CD4-positive, alpha-beta memory T cell (primary cell): ENCODE results near the gene FAM184A. TPM values are rescaled to one million over a fixed set of nuclear protein-coding genes. Genes with fewer than 3 reads are reported as not detected.

Source experiments
- CTCF ChIA-PET: fragments of 350-600 bp; sonication (Branson Sonifier 250); formaldehyde crosslinking; loops from one replicate; lab custom pipeline; 2021; ENCODE audit warnings: inconsistent platforms; ENCODE audit not compliant: partially characterized antibody; lab: Charles Lee
- POLR2A ChIA-PET: fragments of 350-600 bp; sonication (Branson Sonifier 250); formaldehyde crosslinking; loops from one replicate; lab custom pipeline; 2021; ENCODE audit not compliant: partially characterized antibody; lab: Charles Lee
- DNase-seq, 5 donors: peaks; one replicate each; pipeline versions ENCODE4 v3.0.0 to v3.0.0-alpha.2; 2020 to 2022; ENCODE audit warnings: mixed read lengths in 1 of 5
- H3K27ac ChIP-seq: one replicate; pipeline ENCODE4 v1.7.0; 2013; ENCODE audit warnings: low read depth, low read length
- H3K27me3 ChIP-seq: 2 replicates; pipeline ENCODE4 v1.7.0; 2013; ENCODE audit warnings: mild to moderate bottlenecking, low read length, moderate library complexity; ENCODE audit not compliant: insufficient read depth
- H3K36me3 ChIP-seq: 2 replicates; pipeline ENCODE4 v1.7.0; 2013; ENCODE audit warnings: mild to moderate bottlenecking, low read length, moderate library complexity; ENCODE audit not compliant: insufficient read depth
- H3K4me1 ChIP-seq: 2 replicates; pipeline ENCODE4 v1.7.0; 2013; ENCODE audit warnings: mild to moderate bottlenecking, low read length, moderate library complexity; ENCODE audit not compliant: insufficient read depth
- H3K4me3 ChIP-seq, 2 donors: one replicate each; pipeline ENCODE4 v1.7.0; 2013; ENCODE audit warnings: low read length in 2 of 2, mild to moderate bottlenecking in 1 of 2
- H3K9me3 ChIP-seq, 2 donors: one replicate each; pipeline ENCODE4 v1.7.0; 2013; ENCODE audit warnings: low read length in 2 of 2, control low read depth in 1 of 2; ENCODE audit not compliant: control insufficient read depth in 1 of 2
- H3K27ac Mint-ChIP-seq, 7 donors: one replicate each; pipeline ENCODE4 v1.8.0; 2020 to 2021; ENCODE audit warnings: mixed read lengths in 7 of 7, mild to moderate bottlenecking in 6 of 7, inconsistent platforms in 3 of 7, moderate library complexity in 3 of 7
- H3K27me3 Mint-ChIP-seq, 2 donors: one replicate each; pipeline ENCODE4 v1.8.0; 2020 to 2021; ENCODE audit warnings: mixed read lengths in 2 of 2
- H3K36me3 Mint-ChIP-seq, 2 donors: one replicate each; pipeline ENCODE4 v1.8.0; 2020 to 2021; ENCODE audit warnings: mixed read lengths in 2 of 2, inconsistent platforms in 1 of 2, mild to moderate bottlenecking in 1 of 2
- H3K4me1 Mint-ChIP-seq, 4 donors: one replicate each; pipeline ENCODE4 v1.8.0; 2020 to 2021; ENCODE audit warnings: mixed read lengths in 4 of 4, mild to moderate bottlenecking in 1 of 4
- H3K4me3 Mint-ChIP-seq, 8 donors: one replicate each; pipeline ENCODE4 v1.8.0; 2020 to 2021; ENCODE audit warnings: mixed read lengths in 8 of 8, mild to moderate bottlenecking in 7 of 8, moderate library complexity in 6 of 8, inconsistent platforms in 3 of 8
- H3K9me3 Mint-ChIP-seq, 8 donors: one replicate each; pipeline ENCODE4 v1.8.0; 2020 to 2021; ENCODE audit warnings: mixed read lengths in 8 of 8, mild to moderate bottlenecking in 5 of 8, inconsistent platforms in 3 of 8, moderate library complexity in 1 of 8
- intact Hi-C: fragments of 100-400 bp; cut with micrococcal nuclease; formaldehyde crosslinking; loops from one replicate; pipeline ENCODE4 v1.15.1; 2023
- polyA plus RNA-seq, 2 donors: library from polyadenylated mRNA; unstranded; fragments of 300-500 nt; fragmentation: Illumina TruSeq; gene quantifications; one replicate each; pipeline ENCODE4 v1.2.3, GENCODE V29; 2021
- total RNA-seq, 2 experiments: library from RNA; stranded (reverse); gene quantifications; one replicate each; pipeline ENCODE4 v1.2.3, GENCODE V29; 2021

FAM184A gene
- total and polyA plus RNA-seq, 4 experiments from 2014 or later, result 0.54 to 6.1 (median 3.6) TPM

- ChIA-PET POLR2A (no interaction called here), CTCF (interaction anchor here (0.6 to 0.8 kb wide), 3 partner anchors 8 to 187 kb away, joined by 3 to 4 read pairs (median 4); no protein-coding TSS in a partner anchor)
- H3K27ac Mint-ChIP-seq, result peak overlapping the region in 1 of 7 donors; percentile 25
- H3K27me3 Mint-ChIP-seq, result no peaks in the 10 kb centered on the region
- Histone ChIP-seq H3K9me3 (no peaks in the 10 kb centered on the region), H3K4me1 (no peaks in the 10 kb centered on the region), H3K4me3 (no peak overlapping the region), H3K36me3 (peaks cover 22% of the 10 kb centered on the region), H3K27me3 (no peaks in the 10 kb centered on the region), H3K27ac (no peak overlapping the region)
- H3K36me3 Mint-ChIP-seq, result peaks cover 53 to 81% of the 10 kb centered on the region in 2 donors
- no peak overlapping the region for H3K4me3 Mint-ChIP-seq
- intact Hi-C loops, result no loop called here
- H3K4me1 Mint-ChIP-seq, result peaks cover 4 to 17% (median 10%) of the 10 kb centered on the region in 4 donors
- no peaks in the 10 kb centered on the region for H3K9me3 Mint-ChIP-seq
- no peak for DNase-seq
These were observed 155.4 kb downstream of the FAM184A start for GRCh38 chr6:118923035-118923434.

- Histone ChIP-seq H3K27ac (no peak overlapping the region), H3K4me1 (no peaks in the 10 kb centered on the region), H3K4me3 (no peak overlapping the region), H3K36me3 (peaks cover 18% of the 10 kb centered on the region), H3K27me3 (no peaks in the 10 kb centered on the region), H3K9me3 (no peaks in the 10 kb centered on the region)
- Mint-ChIP-seq H3K27ac (no peak overlapping the region), H3K4me3 (no peak overlapping the region), H3K36me3 (peaks cover 56 to 80% of the 10 kb centered on the region in 2 donors), H3K27me3 (no peaks in the 10 kb centered on the region), H3K4me1 (peaks cover 0 to 13% (median 5%) of the 10 kb centered on the region in 4 donors), H3K9me3 (no peaks in the 10 kb centered on the region)
- ChIA-PET POLR2A (interaction anchor here (0.5 to 1.6 kb wide), 2 partner anchors 111 to 121 kb away, joined by 3 to 4 read pairs; no protein-coding TSS in a partner anchor), CTCF (interaction anchor here (0.9 to 1.7 kb wide), 2 partner anchors 8 to 209 kb away, joined by 3 to 5 read pairs; no protein-coding TSS in a partner anchor)
- no peak for DNase-seq
- intact Hi-C loops, result no loop called here
These were observed 157.4 kb downstream of the FAM184A start for GRCh38 chr6:118921084-118921483.

- Mint-ChIP-seq H3K27ac (peak overlapping the region in 3 of 7 donors; percentile 37 to 50 (median 38)), H3K36me3 (peaks cover 66 to 87% of the 10 kb centered on the region in 2 donors), H3K9me3 (peaks cover 0 to 3% (median 0%) of the 10 kb centered on the region in 8 donors), H3K4me3 (no peak overlapping the region), H3K4me1 (peaks cover 0 to 8% (median 3%) of the 10 kb centered on the region in 4 donors), H3K27me3 (no peaks in the 10 kb centered on the region)
- Histone ChIP-seq H3K36me3 (peaks cover 18% of the 10 kb centered on the region), H3K4me1 (no peaks in the 10 kb centered on the region), H3K27ac (no peak overlapping the region), H3K4me3 (no peak overlapping the region), H3K9me3 (no peaks in the 10 kb centered on the region), H3K27me3 (no peaks in the 10 kb centered on the region)
- no peak for DNase-seq
- ChIA-PET CTCF (no interaction called here), POLR2A (no interaction called here)
- intact Hi-C loops, result no loop called here
These were observed 160.1 kb downstream of the FAM184A start for GRCh38 chr6:118918329-118918725.

GRCh38 chr6:118917546-118918328 lies 160.7 kb downstream of the FAM184A start:
- no peaks in the 10 kb centered on the region for H3K27me3 ChIP-seq
- no peaks in the 10 kb centered on the region for H3K27me3 Mint-ChIP-seq
- H3K4me3 ChIP-seq, result no peak overlapping the region
- ChIA-PET CTCF (no interaction called here), POLR2A (no interaction called here)
- H3K9me3 ChIP-seq, result no peaks in the 10 kb centered on the region
- no peak overlapping the region for H3K27ac ChIP-seq
- DNase-seq, result no peak
- H3K36me3 ChIP-seq, result peaks cover 22% of the 10 kb centered on the region
- peaks cover 0 to 3% (median 0%) of the 10 kb centered on the region in 8 donors for H3K9me3 Mint-ChIP-seq
- peak overlapping the region in 2 of 7 donors; percentile 37 to 38 for H3K27ac Mint-ChIP-seq
- intact Hi-C loops, result no loop called here
- H3K36me3 Mint-ChIP-seq, result peaks cover 68 to 91% of the 10 kb centered on the region in 2 donors
- H3K4me1 ChIP-seq, result no peaks in the 10 kb centered on the region
- H3K4me1 Mint-ChIP-seq, result peaks cover 0 to 9% (median 3%) of the 10 kb centered on the region in 4 donors
- H3K4me3 Mint-ChIP-seq, result no peak overlapping the region

- Histone ChIP-seq H3K27me3 (no peaks in the 10 kb centered on the region), H3K36me3 (peaks cover 27% of the 10 kb centered on the region), H3K9me3 (no peaks in the 10 kb centered on the region), H3K27ac (no peak overlapping the region), H3K4me1 (no peaks in the 10 kb centered on the region), H3K4me3 (no peak overlapping the region)
- peaks cover under 1 to 4% (median 3%) of the 10 kb centered on the region in 4 donors for H3K4me1 Mint-ChIP-seq
- peaks cover 47 to 85% of the 10 kb centered on the region in 2 donors for H3K36me3 Mint-ChIP-seq
- H3K4me3 Mint-ChIP-seq, result no peak overlapping the region
- peaks cover 0 to 3% (median 0%) of the 10 kb centered on the region in 8 donors for H3K9me3 Mint-ChIP-seq
- ChIA-PET CTCF (interaction anchor here (1.2 kb wide), 1 partner anchor 9 kb away, joined by 3 read pairs; no protein-coding TSS in a partner anchor), POLR2A (no interaction called here)
- intact Hi-C loops, result no loop called here
- H3K27me3 Mint-ChIP-seq, result no peaks in the 10 kb centered on the region
- DNase-seq, result no peak
- peak overlapping the region in 5 of 7 donors; percentile 9 to 60 (median 23) for H3K27ac Mint-ChIP-seq
These were observed 163.9 kb downstream of the FAM184A start for GRCh38 chr6:118914598-118914997.

- POLR2A ChIA-PET, result interaction anchor here (0.7 to 0.8 kb wide), 2 partner anchors 10 to 76 kb away, joined by 3 read pairs; no protein-coding TSS in a partner anchor
- H3K4me3 ChIP-seq, result no peak overlapping the region
- H3K27ac ChIP-seq, result no peak overlapping the region
- Mint-ChIP-seq H3K27me3 (no peaks in the 10 kb centered on the region), H3K4me3 (no peak overlapping the region), H3K27ac (peak overlapping the region in 4 of 7 donors; percentile 38 to 88 (median 70)), H3K4me1 (peaks cover 2 to 4% (median 3%) of the 10 kb centered on the region in 4 donors), H3K9me3 (peaks cover 0 to 3% (median 0%) of the 10 kb centered on the region in 8 donors), H3K36me3 (peaks cover 47 to 77% of the 10 kb centered on the region in 2 donors)
- CTCF ChIA-PET, result interaction anchor here (0.6 to 1.8 kb wide), 5 partner anchors 8 to 1463 kb away, joined by 3 to 5 read pairs (median 4); no protein-coding TSS in a partner anchor
- DNase-seq, result no peak
- no peaks in the 10 kb centered on the region for H3K4me1 ChIP-seq
- intact Hi-C loops, result no loop called here
- H3K36me3 ChIP-seq, result peaks cover 28% of the 10 kb centered on the region
- no peaks in the 10 kb centered on the region for H3K9me3 ChIP-seq
- no peaks in the 10 kb centered on the region for H3K27me3 ChIP-seq
These were observed 165.3 kb downstream of the FAM184A start for GRCh38 chr6:118913161-118913560.

GRCh38 chr6:118912646-118913045 lies 165.8 kb downstream of the FAM184A start:
- no peak overlapping the region for H3K4me3 ChIP-seq
- intact Hi-C loops, result no loop called here
- ChIA-PET POLR2A (no interaction called here), CTCF (interaction anchor here (0.8 to 1.8 kb wide), 4 partner anchors 9 to 1463 kb away, joined by 3 to 5 read pairs (median 4); no protein-coding TSS in a partner anchor)
- Mint-ChIP-seq H3K27me3 (no peaks in the 10 kb centered on the region), H3K9me3 (peaks cover 0 to 3% (median 0%) of the 10 kb centered on the region in 8 donors), H3K4me1 (peaks cover 2 to 4% (median 3%) of the 10 kb centered on the region in 4 donors), H3K4me3 (no peak overlapping the region), H3K36me3 (peaks cover 48 to 77% of the 10 kb centered on the region in 2 donors), H3K27ac (peak overlapping the region in 1 of 7 donors; percentile 43)
- no peaks in the 10 kb centered on the region for H3K9me3 ChIP-seq
- peaks cover 33% of the 10 kb centered on the region for H3K36me3 ChIP-seq
- DNase-seq, result no peak
- no peaks in the 10 kb centered on the region for H3K4me1 ChIP-seq
- no peaks in the 10 kb centered on the region for H3K27me3 ChIP-seq
- no peak overlapping the region for H3K27ac ChIP-seq
